ENCODE measurements around the gene OIP5. TPM values are rescaled to one million over a fixed set of nuclear protein-coding genes. Genes with fewer than 3 reads are reported as not detected.
A peak's percentile ranks its signal among the peaks of the same experiment; 100 is the strongest.

Gene OIP5
- total and polyA plus RNA-seq, 2 of the 13 experiments (the other 11 are each of a cell fraction or from before 2014, with no cell fraction given): 10.7 to 38.0 TPM

- intact Hi-C loops (cut with micrococcal nuclease; ENCODE audit: unreplicated experiment) (loop anchor here (5.0 kb wide), 2 partner anchors 47 to 213 kb away; partner anchors contain the start of genes CHP1, EXD1 and ITPKA), in situ Hi-C loops (cut with HindIII; ENCODE audit: extremely low pct_ligation_motif_present, low pct_unique_long_range_greater_than_20kb) (loop anchor here (5.0 kb wide), 1 partner anchor 53 kb away; the partner anchor contains the start of genes NUSAP1 and OIP5)
- ATAC-seq: peak; percentile 46
- TF ChIP-seq CREM (IDR thresholded peaks at IDR 0.05) (peak; percentile 33; the same call in 1 of the 2 replicates), CREM (CRISPR knock-in tag; IDR thresholded peaks at IDR 0.05) (no peak), ZNF644 (CRISPR knock-in tag; IDR thresholded peaks at IDR 0.05; ENCODE audit: low read depth) (0 out of 2 replicates have a peak, but pooled peaks have one; percentile 16), ONECUT2 (CRISPR knock-in tag; IDR thresholded peaks at IDR 0.05) (peak; percentile 67), SALL1 (CRISPR knock-in tag; IDR thresholded peaks at IDR 0.05) (peak; percentile 37; the same call in 1 of the 2 replicates), SOX13 (IDR thresholded peaks at IDR 0.05) (no peak), SOX13 (CRISPR knock-in tag; conservative IDR thresholded peaks at IDR 0.05 in 1 of 2, IDR thresholded peaks at IDR 0.05 in 1 of 2) (no peak), TCF7 (IDR thresholded peaks at IDR 0.05; ENCODE audit: low read depth) (peak; percentile 65), EZH2 (conservative IDR thresholded peaks at IDR 0.05; ENCODE audit: low read depth, low read length) (no peak), SAP130 (CRISPR knock-in tag; IDR thresholded peaks at IDR 0.05; ENCODE audit: low read depth) (0 out of 2 replicates have a peak, but pooled peaks have one; percentile 31), HNF4A (CRISPR knock-in tag; IDR thresholded peaks at IDR 0.05) (peak; percentile 58; the same call in 1 of the 2 replicates), EP300 (IDR thresholded peaks at IDR 0.05; ENCODE audit: low read depth in 2 of 2, low read length in 2 of 2) (0 out of 4 replicates have a peak, but pooled peaks of 1 of the 2 experiments have one; percentile 59), EP300 (CRISPR knock-in tag; IDR thresholded peaks at IDR 0.05; ENCODE audit: borderline replicate concordance) (no peak), NR2F1 (CRISPR knock-in tag; IDR thresholded peaks at IDR 0.05) (no peak), RBM22 (optimal IDR thresholded peaks at IDR 0.05; ENCODE audit: low read length) (peak; percentile 42), HDAC1 (CRISPR knock-in tag; IDR thresholded peaks at IDR 0.05) (0 out of 2 replicates have a peak, but pooled peaks have one; percentile 4), PAXIP1 (CRISPR knock-in tag; conservative IDR thresholded peaks at IDR 0.05) (peak; percentile 52)
- Histone ChIP-seq H4K20me1 (ENCODE audit: insufficient read depth, low read length) (no peaks in the 10 kb centered on the region), H3K9me3 (ENCODE audit: low read length) (no peaks in the 10 kb centered on the region), H2AFZ (ENCODE audit: low read length) (no peak overlapping the region), H3K79me2 (ENCODE audit: insufficient read depth, low read length) (peaks cover 9% of the 10 kb centered on the region), H3K9ac (ENCODE audit: insufficient read depth, low read depth, low read length) (no peak overlapping the region), H3K36me3 (replicated peaks in 1 of 2; ENCODE audit: control insufficient read depth in 1 of 2, insufficient read depth in 2 of 2, low read length in 2 of 2) (peaks cover 1 to 14% of the 10 kb centered on the region in 2 experiments; a peak in 2 of 5 replicates), H3K27ac (ENCODE audit: extremely low read length, insufficient read depth, low read length) (peak overlapping the region; percentile 66), H3K27me3 (ENCODE audit: control insufficient read depth in 1 of 2, insufficient read depth in 2 of 2, low read length in 2 of 2) (no peaks in the 10 kb centered on the region; a peak in 1 of 5 replicates), H3K4me1 (ENCODE audit: insufficient read depth, low read length) (peaks cover 44% of the 10 kb centered on the region), H3K4me2 (ENCODE audit: low read depth, low read length) (no peak overlapping the region), H3K4me3 (replicated peaks in 1 of 3; ENCODE audit: insufficient read depth in 1 of 3, low read depth in 2 of 3, low read length in 3 of 3) (no peak overlapping the region)
- CTCF ChIA-PET (ENCODE audit: low intra/inter-chr PET ratio, low total read pairs): no interaction called here
- BruUV-seq (replicated peaks): TSS peak; percentile 11
- 81% methylated on average over 1 of the region's 1 CpG for WGBS (ENCODE audit: low lambda C conversion rate)
- POLR2A ChIA-PET: no interaction called here
- peak; percentile 61 for FAIRE-seq
- peak; percentile 42 for DNase-seq (ENCODE audit: low spot score)
Measured at GRCh38 chr15:41279535-41280283, 52.7 kb downstream of the OIP5 start.
